OCI-LY1 (cell line): Measurements from ENCODE around the gene EML6.

Experiments used
- CTCF ChIP-seq: fragments of 200-600 bp; sonication (generic), shearing (Covaris generic); IDR thresholded peaks from 2 replicates; pipeline ENCODE4 v1.5.1; 2017; ENCODE audit warnings: mild to moderate bottlenecking, antibody characterized with exemption, low read length, moderate library complexity, mixed read lengths
- EZH2 ChIP-seq: fragments of 200-600 bp; sonication (generic), shearing (Covaris generic); IDR thresholded peaks from 2 replicates; pipeline ENCODE4 v1.8.0; 2017; ENCODE audit warnings: borderline replicate concordance, mixed run types, mild to moderate bottlenecking, antibody characterized with exemption, low read length, moderate library complexity, mixed read lengths

- TF ChIP-seq CTCF (no peak), EZH2 (no peak)
Measured at GRCh38 chr2:54770211-54770610, 46.7 kb downstream of the EML6 start.
